Daoy (cell line): ENCODE results near the gene C5AR1. TPM values are rescaled to one million over a fixed set of nuclear protein-coding genes. Genes with fewer than 3 reads are reported as not detected.
"Not testable (repeated sequence)": the region's sequence is repeated elsewhere in the genome, so short reads cannot be mapped to it uniquely, and the experiment has no call there.

Source experiments
- DNase-seq: peaks from one replicate; pipeline ENCODE4 v3.0.0-alpha.2; 2015; ENCODE audit warnings: low read depth
- total RNA-seq: library from RNA; depleted of rRNA; stranded (reverse); fragments of >200 nt; shearing (Covaris generic); gene quantifications from 2 replicates; pipeline ENCODE4 v1.2.3, GENCODE V29; 2014

The C5AR1 gene
- total RNA-seq, 1 experiment from 2014 or later = not detected

DNA sequence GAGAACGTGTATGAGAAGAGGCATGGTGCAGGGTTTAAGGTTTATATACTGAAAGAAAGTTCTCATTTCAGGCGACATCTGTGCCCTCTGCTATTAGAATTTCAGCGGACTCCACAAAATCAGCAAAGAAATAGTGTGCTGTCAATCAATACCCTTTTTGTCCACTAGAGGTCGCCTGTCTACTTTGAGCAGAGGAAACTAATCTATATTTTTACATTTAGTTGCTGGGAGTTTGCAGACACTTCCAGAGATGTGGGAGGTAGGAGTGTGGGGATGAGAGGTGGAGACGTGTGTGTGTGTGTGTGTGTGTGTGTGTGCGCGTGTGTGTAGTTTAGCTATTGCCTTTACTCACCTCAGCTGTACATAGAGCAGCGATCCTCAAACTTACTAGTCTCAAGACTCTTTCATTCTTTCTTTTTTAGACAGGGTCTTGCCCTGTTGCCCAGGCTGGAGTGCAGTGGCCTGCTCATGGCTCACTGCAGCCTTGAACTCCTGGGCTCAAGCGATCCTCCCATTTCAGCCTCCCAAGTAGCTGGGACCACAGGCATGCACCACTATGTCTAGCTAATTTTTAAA, 25.2 kb upstream of the C5AR1 start:
- peak; percentile 46 for DNase-seq

GRCh38 chr19:47296036-47296435, 13.6 kb upstream of the C5AR1 start:
- DNase-seq = peak; percentile 74

GRCh38 chr19:47300867-47301266, 8.8 kb upstream of the C5AR1 start:
- DNase-seq = not testable (repeated sequence)

- DNase-seq = no peak
Measured at GRCh38 chr19:47302249-47302648, 7.4 kb upstream of the C5AR1 start.

DNA sequence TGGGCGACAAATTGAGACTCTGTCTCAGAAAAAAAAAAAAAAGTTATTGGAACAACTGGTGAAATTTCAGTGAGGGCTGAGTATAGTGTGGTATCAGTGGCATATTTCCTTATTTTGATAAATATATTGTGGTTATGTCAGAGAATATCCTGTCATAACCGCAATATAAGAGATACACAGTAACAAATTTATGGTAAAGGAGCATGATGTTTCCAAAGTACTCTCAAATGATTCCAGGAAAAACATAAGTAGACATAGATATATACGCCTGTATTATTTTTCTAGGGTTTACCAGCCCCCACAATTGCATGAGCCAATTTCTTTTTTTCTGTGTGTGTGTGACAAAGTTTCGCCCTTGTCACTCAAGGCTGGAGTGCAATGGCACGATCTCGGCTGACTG, 5.7 kb upstream of the C5AR1 start:
- no peak for DNase-seq

DNA sequence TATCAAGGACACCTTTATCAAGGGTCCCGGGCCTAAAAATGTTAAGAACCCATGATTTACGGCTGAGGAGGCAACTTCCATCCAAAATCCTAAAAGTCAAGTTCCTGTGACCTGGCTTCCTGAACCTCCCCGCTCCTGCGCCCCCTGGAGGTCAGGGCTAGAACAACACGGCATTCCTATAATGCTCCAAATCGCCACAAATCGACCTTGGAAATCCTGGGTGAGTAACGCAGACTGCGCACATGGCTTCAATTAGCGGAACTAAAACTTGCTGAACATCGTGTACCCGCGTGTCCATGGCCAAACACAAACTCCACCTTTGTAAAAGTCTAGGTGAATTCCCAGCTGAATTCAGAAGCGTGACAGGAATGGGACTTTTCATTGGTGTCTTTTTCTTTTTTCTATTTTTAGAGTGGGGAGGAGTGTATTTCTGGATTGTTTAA, 4.3 kb upstream of the C5AR1 start:
- DNase-seq = peak; percentile 80

GRCh38 chr19:47306303-47306702, 3.4 kb upstream of the C5AR1 start:
- DNase-seq = no peak

- DNase-seq = no peak
Measured at GRCh38 chr19:47309038-47309437, 623 bp upstream of the C5AR1 start.

DNA sequence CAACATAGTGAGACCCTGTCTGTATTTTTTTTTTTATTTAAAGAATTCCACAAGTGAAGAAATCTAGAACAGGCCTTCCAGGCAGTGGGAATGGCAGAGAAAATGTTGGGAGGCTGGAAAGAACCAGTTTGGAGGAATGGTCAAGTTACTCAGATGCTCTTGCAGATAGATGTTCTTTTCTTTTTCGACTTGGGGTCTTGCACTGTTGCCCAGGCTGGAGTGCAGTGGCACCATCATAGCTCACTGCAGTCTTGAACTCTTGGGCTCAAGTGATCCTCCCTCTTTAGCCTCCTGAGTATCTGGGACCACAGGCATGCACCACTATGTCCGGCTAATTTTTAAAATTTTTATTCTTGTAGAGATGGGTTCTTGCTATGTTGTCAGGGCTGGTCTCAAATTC, 662 bp downstream of the C5AR1 start:
- no peak for DNase-seq

- peak; percentile 49 for DNase-seq
Measured at GRCh38 chr19:47310819-47311218, 1.2 kb downstream of the C5AR1 start.

DNA sequence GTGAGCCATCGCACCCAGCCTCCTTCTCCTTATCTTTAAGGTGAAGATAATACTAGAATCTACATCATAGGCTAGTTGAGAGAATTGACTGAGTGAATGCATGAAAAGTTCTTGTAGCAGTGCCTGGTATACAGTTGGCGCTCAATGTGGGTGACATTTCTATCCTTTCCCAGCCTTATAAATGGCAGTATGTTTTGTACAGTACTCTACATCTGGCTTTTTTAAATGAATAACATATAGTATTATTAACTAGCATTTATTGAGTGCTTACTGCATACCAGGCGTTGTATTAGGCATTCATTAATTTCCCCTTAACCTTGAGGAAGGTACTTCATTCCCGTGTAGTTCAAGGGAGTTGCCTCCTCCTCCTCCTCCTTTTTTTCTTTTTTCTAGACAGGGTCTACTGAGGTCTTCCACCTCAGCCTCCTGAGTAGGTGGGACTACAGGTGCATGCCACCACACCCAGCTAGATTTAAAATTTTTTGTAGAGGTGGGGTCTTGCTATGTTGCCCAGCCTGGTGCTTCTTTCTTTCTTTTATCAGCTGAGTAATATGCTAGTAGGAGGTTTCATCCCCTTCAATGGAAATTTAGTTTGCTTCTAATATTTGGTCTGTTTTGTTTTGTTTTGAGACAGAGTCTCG, 2.8 kb downstream of the C5AR1 start:
- DNase-seq = no peak

DNA sequence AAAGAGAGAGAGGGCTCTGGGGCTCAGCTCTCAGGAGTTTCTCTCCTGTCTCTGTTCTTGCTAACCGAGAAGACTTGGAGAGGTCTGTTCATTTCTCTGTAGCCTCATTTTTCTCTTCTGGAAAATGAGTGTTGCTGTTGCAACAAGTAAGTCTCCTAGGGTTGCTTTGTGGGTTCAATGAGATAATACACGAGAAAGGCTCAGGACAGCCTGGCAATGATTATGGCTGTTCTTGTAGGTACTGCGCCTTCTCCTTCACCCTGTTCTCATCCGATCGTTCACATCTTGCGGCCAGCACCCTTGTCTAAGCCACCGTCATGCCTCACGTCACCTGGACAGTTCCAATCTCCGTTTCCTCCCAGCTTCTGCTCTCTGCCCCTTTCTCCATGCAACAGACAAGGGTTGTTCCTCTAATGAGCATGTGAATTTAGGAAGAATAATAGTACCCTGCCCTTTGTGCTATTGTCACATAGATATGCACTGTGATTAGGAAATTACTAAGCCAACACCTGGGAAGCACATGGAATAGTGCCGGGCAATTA, 4.2 kb downstream of the C5AR1 start:
- no peak for DNase-seq

GRCh38 chr19:47315125-47315821, 5.6 kb downstream of the C5AR1 start:
- DNase-seq = peak; percentile 92

DNA sequence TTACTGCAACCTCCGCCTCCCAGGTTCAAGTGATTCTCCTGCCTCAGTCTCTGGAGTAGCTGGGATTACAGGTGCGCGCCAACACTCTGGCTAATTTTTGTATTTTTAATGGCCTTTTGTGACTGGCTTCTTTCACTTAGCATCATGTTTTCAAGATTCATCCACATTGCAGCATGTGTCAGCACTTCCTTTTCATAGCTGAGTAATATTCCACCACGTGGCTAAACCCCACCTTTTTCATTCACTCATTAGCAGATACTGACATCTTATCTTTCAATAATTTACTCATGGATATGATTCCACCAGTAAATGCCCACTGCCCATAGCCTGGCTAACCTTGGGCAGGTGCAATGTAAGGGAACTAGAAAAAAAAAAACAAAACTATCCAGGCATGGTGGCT, 6.9 kb downstream of the C5AR1 start:
- DNase-seq = no peak

GRCh38 chr19:47319923-47320871, 10.5 kb downstream of the C5AR1 start:
- DNase-seq = no peak

DNA sequence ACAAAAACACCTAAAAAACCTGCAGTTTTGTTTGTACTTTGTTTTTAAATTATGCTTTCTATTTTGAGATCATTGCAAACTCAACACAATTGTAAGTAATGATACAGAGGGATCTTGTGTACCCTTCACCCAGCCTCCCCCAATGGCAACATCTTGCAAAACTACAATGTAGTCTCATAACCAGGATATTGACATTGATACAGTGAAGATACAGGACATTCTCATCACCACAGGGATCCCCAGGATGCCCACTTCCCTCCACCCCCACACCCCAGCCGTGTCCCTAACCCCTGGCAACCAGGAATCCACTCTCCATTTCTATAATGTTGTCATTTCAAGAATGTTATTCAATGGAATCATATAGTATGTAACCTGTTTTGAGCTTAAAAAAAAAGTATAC, 12.0 kb downstream of the C5AR1 start:
- no peak for DNase-seq

- no peak for DNase-seq
Measured at GRCh38 chr19:47322058-47322457, 12.4 kb downstream of the C5AR1 start.

GRCh38 chr19:47323409-47323808, 13.7 kb downstream of the C5AR1 start:
- no peak for DNase-seq

- DNase-seq = no peak
Measured at GRCh38 chr19:47323872-47324271, 14.2 kb downstream of the C5AR1 start.

- peak; percentile 60 for DNase-seq
Measured at GRCh38 chr19:47324502-47324901, 14.8 kb downstream of the C5AR1 start.

- DNase-seq = no peak
Measured at GRCh38 chr19:47330466-47330869, 20.8 kb downstream of the C5AR1 start.

DNA sequence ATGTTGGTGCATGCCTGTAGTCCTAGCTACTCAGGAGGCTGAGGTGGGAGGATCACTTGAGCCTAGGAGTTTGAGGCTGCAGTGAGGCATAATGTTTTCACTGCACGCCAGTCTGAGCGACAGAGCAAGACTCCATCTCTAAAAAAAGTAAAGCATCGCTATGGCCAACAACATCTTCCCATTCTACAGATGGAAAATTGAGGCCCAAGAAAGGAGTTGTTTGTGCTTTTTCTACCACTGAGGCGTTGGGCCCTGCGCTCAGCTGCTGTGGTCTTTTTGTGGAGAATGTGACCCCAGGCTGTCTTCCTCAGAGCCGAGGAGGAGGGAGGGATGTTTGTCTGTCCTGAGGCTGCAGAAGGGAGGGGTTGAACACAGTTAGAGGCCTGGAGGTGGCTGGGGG, 21.8 kb downstream of the C5AR1 start:
- no peak for DNase-seq
